GM20000 (cell line): ENCODE measurements around the gene TMEM51.

Experiments
- DNase-seq: peaks from one replicate; pipeline ENCODE4 v3.0.0; 2012; ENCODE audit warnings: low spot score
- CTCF ChIP-seq: IDR thresholded peaks from 2 replicates; pipeline ENCODE4 v1.5.1; 2012; ENCODE audit warnings: mild to moderate bottlenecking, control low read depth; ENCODE audit errors: extremely low read depth, missing control alignments

Gene TMEM51

GRCh38 chr1:15242766-15243165 is 89.2 kb downstream of the TMEM51 start:
- TF ChIP-seq CTCF = no peak
- DNase-seq = no peak

GRCh38 chr1:15243275-15244043 is 89.9 kb downstream of the TMEM51 start:
- no peak for TF ChIP-seq CTCF
- no peak for DNase-seq

- DNase-seq = no peak
- TF ChIP-seq CTCF = no peak
Measured at GRCh38 chr1:15244813-15245212, 91.3 kb downstream of the TMEM51 start.

GRCh38 chr1:15245593-15246360 is 92.2 kb downstream of the TMEM51 start:
- no peak for DNase-seq
- TF ChIP-seq CTCF = no peak

GRCh38 chr1:15246960-15247614 is 93.5 kb downstream of the TMEM51 start, which contains the start of gene FHAD1:
FHAD1 (plus strand) TSS chr1:15247223; CDS start chr1:15251785, 4,562 bp downstream.
- no peak for TF ChIP-seq CTCF
- DNase-seq = peak; percentile 78

GRCh38 chr1:15248216-15248615 is 94.7 kb downstream of the TMEM51 start:
- no peak for TF ChIP-seq CTCF

GRCh38 chr1:15249081-15249480 is 95.5 kb downstream of the TMEM51 start:
- peak; percentile 52 for DNase-seq
- TF ChIP-seq CTCF = no peak

More at GRCh38 chr1:15248216-15248615, 94.7 kb downstream of the TMEM51 start:
- DNase-seq = no peak
